ENCODE measurements around the gene SMIM45.

The SMIM45 gene

GRCh38 chr22:41975299-41976069 lies 23.5 kb downstream of the SMIM45 start:
- no peak overlapping the region for H3K4me3 ChIP-seq (ENCODE audit: low read length in 2 of 2)
- peaks cover 36 to 79% of the 10 kb centered on the region in 2 donors for H3K27me3 ChIP-seq (ENCODE audit: control insufficient read depth in 2 of 2, insufficient read depth in 1 of 2, low read length in 1 of 2)
- peaks cover 2 to 6% of the 10 kb centered on the region in 2 donors for H3K9me3 ChIP-seq (ENCODE audit: control insufficient read depth in 2 of 2, insufficient read depth in 1 of 2, low read length in 1 of 2)
- no peak for DNase-seq (ENCODE audit: low read depth in 6 of 9, low spot score in 9 of 9)
- peaks cover 5% of the 10 kb centered on the region in 2 donors for H3K4me1 ChIP-seq (ENCODE audit: control insufficient read depth in 2 of 2, insufficient read depth in 2 of 2, low read length in 2 of 2)
- H3K36me3 ChIP-seq (ENCODE audit: control insufficient read depth in 2 of 2, insufficient read depth in 2 of 2, low read length in 1 of 2), result no peaks in the 10 kb centered on the region
- no peak overlapping the region for H3K27ac ChIP-seq (ENCODE audit: low read depth in 1 of 2, low read length in 1 of 2)
- 81% methylated on average over 12 of the region's 12 CpGs for WGBS

DNA sequence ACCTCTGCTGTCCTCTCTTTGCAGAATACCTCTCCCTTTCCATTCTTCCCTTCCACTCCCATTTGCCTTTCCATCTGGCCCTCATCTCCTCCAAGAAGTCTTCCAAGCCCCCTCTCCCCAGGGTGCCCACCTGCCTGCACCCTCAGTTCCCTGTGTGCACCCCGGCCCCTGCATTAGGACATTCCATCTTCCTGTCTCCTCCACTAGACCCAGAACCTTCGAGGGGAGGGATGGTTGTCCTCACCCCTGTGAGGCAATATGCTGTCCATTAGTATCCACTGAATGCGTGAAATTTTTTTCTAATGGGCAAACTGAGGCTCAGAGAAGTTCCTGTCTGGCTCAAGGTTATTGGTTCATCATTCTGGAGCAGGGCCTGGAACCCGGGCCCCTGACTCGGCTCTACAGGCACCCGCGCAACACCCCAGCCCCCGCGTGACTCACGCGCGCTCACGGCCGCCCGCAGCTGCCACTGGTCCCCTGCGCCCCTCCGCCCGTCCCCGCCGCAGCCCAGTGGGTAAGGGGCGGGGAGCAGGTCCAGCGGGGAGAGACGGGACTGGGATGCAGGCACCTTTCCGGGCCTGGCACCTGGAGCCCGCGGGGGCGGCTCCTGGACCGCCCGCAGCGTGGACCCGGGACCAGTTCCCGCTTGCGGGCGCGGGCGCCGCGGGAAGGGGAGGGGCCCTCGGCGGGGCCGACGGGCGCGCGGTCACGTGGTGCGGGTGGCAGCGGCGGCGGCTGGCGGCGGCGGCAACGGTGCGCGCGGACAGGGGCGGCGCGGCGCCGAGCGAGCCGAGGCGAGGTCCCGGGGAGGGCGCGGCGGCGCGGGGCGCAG lies 24.3 kb downstream of the SMIM45 start:
- peak in 2 of 9 donors; percentile 14 to 29 for DNase-seq (ENCODE audit: low read depth in 6 of 9, low spot score in 9 of 9)
- Histone ChIP-seq H3K4me3 (ENCODE audit: low read length in 2 of 2) (peak overlapping the region in 1 of 2 donors; percentile 54), H3K9me3 (ENCODE audit: control insufficient read depth in 2 of 2, insufficient read depth in 1 of 2, low read length in 1 of 2) (peaks cover 2 to 6% of the 10 kb centered on the region in 2 donors), H3K27me3 (ENCODE audit: control insufficient read depth in 2 of 2, insufficient read depth in 1 of 2, low read length in 1 of 2) (peaks cover 36 to 72% of the 10 kb centered on the region in 2 donors), H3K4me1 (ENCODE audit: control insufficient read depth in 2 of 2, insufficient read depth in 2 of 2, low read length in 2 of 2) (peaks cover 5% of the 10 kb centered on the region in 2 donors), H3K36me3 (ENCODE audit: control insufficient read depth in 2 of 2, insufficient read depth in 2 of 2, low read length in 1 of 2) (no peaks in the 10 kb centered on the region), H3K27ac (ENCODE audit: low read depth in 1 of 2, low read length in 1 of 2) (no peak overlapping the region)
- 2% methylated on average over 72 of the region's 72 CpGs for WGBS

GRCh38 chr22:41976961-41977566 lies 25.1 kb downstream of the SMIM45 start:
- peak in 2 of 9 donors; percentile 24 to 42 for DNase-seq (ENCODE audit: low read depth in 6 of 9, low spot score in 9 of 9)
- Histone ChIP-seq H3K27me3 (ENCODE audit: control insufficient read depth in 2 of 2, insufficient read depth in 1 of 2, low read length in 1 of 2) (peaks cover 36 to 69% of the 10 kb centered on the region in 2 donors), H3K4me3 (ENCODE audit: low read length in 2 of 2) (peak overlapping the region in 1 of 2 donors; percentile 54), H3K9me3 (ENCODE audit: control insufficient read depth in 2 of 2, insufficient read depth in 1 of 2, low read length in 1 of 2) (peaks cover 2 to 6% of the 10 kb centered on the region in 2 donors), H3K27ac (ENCODE audit: low read depth in 1 of 2, low read length in 1 of 2) (no peak overlapping the region), H3K36me3 (ENCODE audit: control insufficient read depth in 2 of 2, insufficient read depth in 2 of 2, low read length in 1 of 2) (no peaks in the 10 kb centered on the region), H3K4me1 (ENCODE audit: control insufficient read depth in 2 of 2, insufficient read depth in 2 of 2, low read length in 2 of 2) (peaks cover 5% of the 10 kb centered on the region in 2 donors)
- WGBS, result 6% methylated on average over 46 of the region's 46 CpGs

DNA sequence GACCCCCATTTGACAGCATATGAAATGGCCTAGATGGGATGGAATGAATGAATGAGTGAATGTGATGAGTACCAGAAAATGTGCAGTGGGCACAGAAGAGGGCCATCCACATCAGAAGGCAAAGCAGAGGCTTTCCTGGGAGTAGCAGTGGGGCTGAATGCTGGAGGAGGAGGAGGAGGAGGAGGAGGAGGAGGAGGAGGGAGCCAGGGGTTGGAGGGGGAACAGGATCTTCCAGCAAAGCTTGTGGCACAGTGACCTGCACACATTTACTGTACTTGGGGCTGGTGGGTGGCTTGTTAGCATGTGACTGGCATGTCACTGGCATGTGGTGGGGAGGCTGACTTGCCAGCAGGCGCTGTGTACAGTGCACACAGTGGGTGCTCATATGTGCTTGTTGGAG lies 26.8 kb downstream of the SMIM45 start:
- Histone ChIP-seq H3K27me3 (ENCODE audit: control insufficient read depth in 2 of 2, insufficient read depth in 1 of 2, low read length in 1 of 2) (peaks cover 36 to 62% of the 10 kb centered on the region in 2 donors), H3K27ac (ENCODE audit: low read depth in 1 of 2, low read length in 1 of 2) (no peak overlapping the region), H3K4me1 (ENCODE audit: control insufficient read depth in 2 of 2, insufficient read depth in 2 of 2, low read length in 2 of 2) (peaks cover 5% of the 10 kb centered on the region in 2 donors), H3K4me3 (ENCODE audit: low read length in 2 of 2) (no peak overlapping the region), H3K36me3 (ENCODE audit: control insufficient read depth in 2 of 2, insufficient read depth in 2 of 2, low read length in 1 of 2) (no peaks in the 10 kb centered on the region), H3K9me3 (ENCODE audit: control insufficient read depth in 2 of 2, insufficient read depth in 1 of 2, low read length in 1 of 2) (peaks cover 2 to 6% of the 10 kb centered on the region in 2 donors)
- 100% methylated on average over 1 of the region's 1 CpG for WGBS
- no peak for DNase-seq (ENCODE audit: low read depth in 6 of 9, low spot score in 9 of 9)

DNA sequence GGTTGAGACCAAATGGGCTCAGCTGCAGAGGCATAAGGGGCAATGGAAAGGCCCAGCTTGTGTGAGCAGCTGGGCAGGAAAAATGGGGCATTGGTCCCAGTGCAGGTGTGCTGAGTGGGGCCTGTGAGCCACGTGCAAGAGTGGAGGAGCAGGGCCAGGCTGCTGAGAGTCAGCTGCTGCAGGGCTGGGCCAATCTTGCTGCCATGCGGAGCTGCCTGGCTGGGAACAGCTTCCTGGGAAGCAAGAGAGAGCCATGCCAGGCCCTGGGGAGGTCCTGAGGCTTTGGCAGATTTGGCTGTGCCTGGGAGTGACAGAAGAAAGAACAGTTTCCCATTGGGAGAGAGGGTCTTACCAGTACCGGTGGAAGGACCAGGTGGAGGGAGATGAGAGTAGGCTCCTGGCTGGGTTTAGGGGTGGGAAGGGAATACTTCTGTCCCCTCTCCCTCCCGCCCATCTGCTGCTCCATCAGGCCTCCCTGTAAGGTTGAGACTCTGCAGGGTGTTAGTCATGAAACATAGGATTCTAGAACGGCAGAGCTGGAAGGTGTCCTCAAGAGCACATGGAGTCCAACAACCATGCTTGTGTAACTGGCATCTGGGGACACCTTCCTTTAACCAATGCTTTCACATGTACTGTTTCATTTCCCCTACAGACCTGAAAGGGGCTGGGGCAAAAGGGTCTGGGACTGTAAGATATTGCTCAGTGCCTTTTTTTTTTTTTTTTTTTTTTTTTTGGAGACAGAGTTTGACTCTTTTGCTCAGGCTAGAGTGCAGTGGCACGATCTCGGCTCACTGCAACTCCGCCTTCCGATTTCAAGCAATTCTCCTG lies 27.7 kb downstream of the SMIM45 start:
- Histone ChIP-seq H3K9me3 (ENCODE audit: control insufficient read depth in 2 of 2, insufficient read depth in 1 of 2, low read length in 1 of 2) (peaks cover 2 to 6% of the 10 kb centered on the region in 2 donors), H3K27me3 (ENCODE audit: control insufficient read depth in 2 of 2, insufficient read depth in 1 of 2, low read length in 1 of 2) (peaks cover 36 to 56% of the 10 kb centered on the region in 2 donors), H3K4me3 (ENCODE audit: low read length in 2 of 2) (no peak overlapping the region), H3K27ac (ENCODE audit: low read depth in 1 of 2, low read length in 1 of 2) (no peak overlapping the region), H3K4me1 (ENCODE audit: control insufficient read depth in 2 of 2, insufficient read depth in 2 of 2, low read length in 2 of 2) (peaks cover 5% of the 10 kb centered on the region in 2 donors), H3K36me3 (ENCODE audit: control insufficient read depth in 2 of 2, insufficient read depth in 2 of 2, low read length in 1 of 2) (no peaks in the 10 kb centered on the region)
- WGBS, result 89% methylated on average over 9 of the region's 9 CpGs
- DNase-seq (ENCODE audit: low read depth in 6 of 9, low spot score in 9 of 9), result no peak

DNA sequence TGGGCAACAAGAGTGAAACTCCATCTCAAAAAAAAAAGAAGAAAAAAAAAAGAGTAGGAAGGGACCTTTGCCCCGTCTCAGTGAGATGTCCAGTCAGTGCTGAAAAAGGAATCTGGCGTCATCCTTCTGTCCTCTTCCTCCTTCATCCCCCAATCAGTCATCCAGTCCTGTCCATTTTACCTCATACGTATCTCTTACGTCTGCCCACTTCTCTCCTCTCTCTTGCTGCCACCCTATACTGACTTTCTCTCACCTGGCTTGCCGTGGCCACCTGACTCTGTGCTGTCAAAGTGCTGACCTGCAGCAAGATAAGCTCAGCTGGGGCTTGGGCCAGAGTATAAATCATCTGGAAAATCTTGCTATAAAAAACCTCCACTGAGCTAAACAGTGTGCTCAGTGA lies 30.9 kb downstream of the SMIM45 start:
- no peak overlapping the region for H3K4me3 ChIP-seq (ENCODE audit: low read length in 2 of 2)
- H3K4me1 ChIP-seq (ENCODE audit: control insufficient read depth in 2 of 2, insufficient read depth in 2 of 2, low read length in 2 of 2), result no peaks in the 10 kb centered on the region
- no peaks in the 10 kb centered on the region for H3K9me3 ChIP-seq (ENCODE audit: control insufficient read depth in 2 of 2, insufficient read depth in 1 of 2, low read length in 1 of 2)
- WGBS, result 91% methylated on average over 5 of the region's 5 CpGs
- peaks cover 4 to 26% of the 10 kb centered on the region in 2 donors for H3K27me3 ChIP-seq (ENCODE audit: control insufficient read depth in 2 of 2, insufficient read depth in 1 of 2, low read length in 1 of 2)
- H3K36me3 ChIP-seq (ENCODE audit: control insufficient read depth in 2 of 2, insufficient read depth in 2 of 2, low read length in 1 of 2), result no peaks in the 10 kb centered on the region
- H3K27ac ChIP-seq (ENCODE audit: low read depth in 1 of 2, low read length in 1 of 2), result no peak overlapping the region
- DNase-seq (ENCODE audit: low read depth in 6 of 9, low spot score in 9 of 9), result no peak

GRCh38 chr22:41983513-41984405 lies 31.8 kb downstream of the SMIM45 start:
- peaks cover 0 to 17% of the 10 kb centered on the region in 2 donors for H3K27me3 ChIP-seq (ENCODE audit: control insufficient read depth in 2 of 2, insufficient read depth in 1 of 2, low read length in 1 of 2)
- no peak overlapping the region for H3K4me3 ChIP-seq (ENCODE audit: low read length in 2 of 2)
- H3K9me3 ChIP-seq (ENCODE audit: control insufficient read depth in 2 of 2, insufficient read depth in 1 of 2, low read length in 1 of 2), result no peaks in the 10 kb centered on the region
- no peaks in the 10 kb centered on the region for H3K36me3 ChIP-seq (ENCODE audit: control insufficient read depth in 2 of 2, insufficient read depth in 2 of 2, low read length in 1 of 2)
- 93% methylated on average over 6 of the region's 6 CpGs for WGBS
- DNase-seq (ENCODE audit: low read depth in 6 of 9, low spot score in 9 of 9), result no peak
- H3K27ac ChIP-seq (ENCODE audit: low read depth in 1 of 2, low read length in 1 of 2), result no peak overlapping the region
- H3K4me1 ChIP-seq (ENCODE audit: control insufficient read depth in 2 of 2, insufficient read depth in 2 of 2, low read length in 2 of 2), result no peaks in the 10 kb centered on the region

- Histone ChIP-seq H3K36me3 (ENCODE audit: control insufficient read depth in 2 of 2, insufficient read depth in 2 of 2, low read length in 1 of 2) (no peaks in the 10 kb centered on the region), H3K4me1 (ENCODE audit: control insufficient read depth in 2 of 2, insufficient read depth in 2 of 2, low read length in 2 of 2) (no peaks in the 10 kb centered on the region), H3K27me3 (ENCODE audit: control insufficient read depth in 2 of 2, insufficient read depth in 1 of 2, low read length in 1 of 2) (peaks cover 0 to 4% of the 10 kb centered on the region in 2 donors), H3K9me3 (ENCODE audit: control insufficient read depth in 2 of 2, insufficient read depth in 1 of 2, low read length in 1 of 2) (no peaks in the 10 kb centered on the region), H3K4me3 (ENCODE audit: low read length in 2 of 2) (no peak overlapping the region), H3K27ac (ENCODE audit: low read depth in 1 of 2, low read length in 1 of 2) (no peak overlapping the region)
- 97% methylated on average over 5 of the region's 5 CpGs for WGBS
- DNase-seq (ENCODE audit: low read depth in 6 of 9, low spot score in 9 of 9), result no peak
Measured at GRCh38 chr22:41987276-41987675, 35.3 kb downstream of the SMIM45 start.

Data from thymus (tissue), 11 donors.